ENCODE measurements around the gene TGM6. TPM values are rescaled to one million over a fixed set of nuclear protein-coding genes. Genes with fewer than 3 reads are reported as not detected.

The TGM6 gene
- total RNA-seq (2021), result not detected in 3 replicates
- Bru-seq, nascent RNA, result percentile 9 among the genes with signal in this experiment
- long read RNA-seq, experiment 1, result 0 reads
- long read RNA-seq, experiment 2, result 0 reads
- long read RNA-seq, experiment 3, result 0 reads

DNA sequence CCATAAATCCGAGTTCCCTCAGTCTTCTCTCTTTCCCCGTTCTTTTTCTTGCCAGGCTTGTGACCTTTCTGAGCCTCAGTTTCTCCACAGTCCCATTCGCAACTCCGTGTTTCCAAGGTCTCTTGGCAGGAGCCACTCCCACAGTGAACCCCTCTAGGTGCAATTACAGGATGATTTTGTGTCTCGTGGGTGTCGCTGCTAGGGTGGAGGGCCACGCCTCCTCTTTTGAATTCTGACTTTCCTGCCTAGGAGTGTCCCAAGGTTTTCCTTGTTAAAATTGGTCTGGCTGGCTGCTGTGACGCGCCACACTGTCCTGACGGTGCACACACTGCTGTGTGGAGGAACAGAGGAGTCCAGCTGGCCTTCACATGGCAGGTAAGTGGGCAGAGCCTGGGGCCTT, at the start of gene TGM6:
Gene TGM6, plus strand, starts transcription at position 301 of the 400 bp plus-strand sequence. Its CDS starts 68 bp downstream, at position 369.
- TF ChIP-seq TEAD1 (CRISPR knock-in tag; IDR thresholded peaks at IDR 0.05), result no peak
- no peak for TF ChIP-seq ZNF219 (CRISPR knock-in tag; IDR thresholded peaks at IDR 0.05; ENCODE audit: borderline replicate concordance)
- TF ChIP-seq ZNF121 (CRISPR knock-in tag; IDR thresholded peaks at IDR 0.05), result no peak
- no peak for TF ChIP-seq JUN (CRISPR knock-in tag; IDR thresholded peaks at IDR 0.05)
- TF ChIP-seq, protein P1, sequence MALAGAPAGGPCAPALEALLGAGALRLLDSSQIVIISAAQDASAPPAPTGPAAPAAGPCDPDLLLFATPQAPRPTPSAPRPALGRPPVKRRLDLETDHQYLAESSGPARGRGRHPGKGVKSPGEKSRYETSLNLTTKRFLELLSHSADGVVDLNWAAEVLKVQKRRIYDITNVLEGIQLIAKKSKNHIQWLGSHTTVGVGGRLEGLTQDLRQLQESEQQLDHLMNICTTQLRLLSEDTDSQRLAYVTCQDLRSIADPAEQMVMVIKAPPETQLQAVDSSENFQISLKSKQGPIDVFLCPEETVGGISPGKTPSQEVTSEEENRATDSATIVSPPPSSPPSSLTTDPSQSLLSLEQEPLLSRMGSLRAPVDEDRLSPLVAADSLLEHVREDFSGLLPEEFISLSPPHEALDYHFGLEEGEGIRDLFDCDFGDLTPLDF (CRISPR knock-in tag; IDR thresholded peaks at IDR 0.05), result no peak
- TF ChIP-seq MYBL2 (CRISPR knock-in tag; IDR thresholded peaks at IDR 0.05), result no peak
- TF ChIP-seq, protein P2, sequence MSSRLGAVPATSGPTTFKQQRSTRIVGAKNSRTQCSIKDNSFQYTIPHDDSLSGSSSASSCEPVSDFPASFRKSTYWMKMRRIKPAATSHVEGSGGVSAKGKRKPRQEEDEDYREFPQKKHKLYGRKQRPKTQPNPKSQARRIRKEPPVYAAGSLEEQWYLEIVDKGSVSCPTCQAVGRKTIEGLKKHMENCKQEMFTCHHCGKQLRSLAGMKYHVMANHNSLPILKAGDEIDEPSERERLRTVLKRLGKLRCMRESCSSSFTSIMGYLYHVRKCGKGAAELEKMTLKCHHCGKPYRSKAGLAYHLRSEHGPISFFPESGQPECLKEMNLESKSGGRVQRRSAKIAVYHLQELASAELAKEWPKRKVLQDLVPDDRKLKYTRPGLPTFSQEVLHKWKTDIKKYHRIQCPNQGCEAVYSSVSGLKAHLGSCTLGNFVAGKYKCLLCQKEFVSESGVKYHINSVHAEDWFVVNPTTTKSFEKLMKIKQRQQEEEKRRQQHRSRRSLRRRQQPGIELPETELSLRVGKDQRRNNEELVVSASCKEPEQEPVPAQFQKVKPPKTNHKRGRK (CRISPR knock-in tag; IDR thresholded peaks at IDR 0.05; ENCODE audit: borderline replicate concordance), result no peak
- TF ChIP-seq, protein P3, sequence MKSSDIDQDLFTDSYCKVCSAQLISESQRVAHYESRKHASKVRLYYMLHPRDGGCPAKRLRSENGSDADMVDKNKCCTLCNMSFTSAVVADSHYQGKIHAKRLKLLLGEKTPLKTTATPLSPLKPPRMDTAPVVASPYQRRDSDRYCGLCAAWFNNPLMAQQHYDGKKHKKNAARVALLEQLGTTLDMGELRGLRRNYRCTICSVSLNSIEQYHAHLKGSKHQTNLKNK (CRISPR knock-in tag; IDR thresholded peaks at IDR 0.05), result no peak
- TF ChIP-seq CBFB (CRISPR knock-in tag; IDR thresholded peaks at IDR 0.05; ENCODE audit: low read depth), result no peak
- TF ChIP-seq SOX15 (CRISPR knock-in tag; IDR thresholded peaks at IDR 0.05), result no peak
- no peak for TF ChIP-seq ZNF232 (CRISPR knock-in tag; IDR thresholded peaks at IDR 0.05)
- TF ChIP-seq, protein P4, sequence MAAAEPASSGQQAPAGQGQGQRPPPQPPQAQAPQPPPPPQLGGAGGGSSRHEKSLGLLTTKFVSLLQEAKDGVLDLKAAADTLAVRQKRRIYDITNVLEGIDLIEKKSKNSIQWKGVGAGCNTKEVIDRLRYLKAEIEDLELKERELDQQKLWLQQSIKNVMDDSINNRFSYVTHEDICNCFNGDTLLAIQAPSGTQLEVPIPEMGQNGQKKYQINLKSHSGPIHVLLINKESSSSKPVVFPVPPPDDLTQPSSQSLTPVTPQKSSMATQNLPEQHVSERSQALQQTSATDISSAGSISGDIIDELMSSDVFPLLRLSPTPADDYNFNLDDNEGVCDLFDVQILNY (CRISPR knock-in tag; IDR thresholded peaks at IDR 0.05), result no peak
- no peak for TF ChIP-seq FOXJ3 (CRISPR knock-in tag; IDR thresholded peaks at IDR 0.05; ENCODE audit: borderline replicate concordance)
- TF ChIP-seq FOXP1 (CRISPR knock-in tag; IDR thresholded peaks at IDR 0.05; ENCODE audit: borderline replicate concordance), result no peak
- TF ChIP-seq FOXK1 (CRISPR knock-in tag; IDR thresholded peaks at IDR 0.05), result no peak
- no peak for TF ChIP-seq ELF4 (CRISPR knock-in tag; IDR thresholded peaks at IDR 0.05; ENCODE audit: low read depth)
- no peak for TF ChIP-seq TEAD4 (CRISPR knock-in tag; IDR thresholded peaks at IDR 0.05)
- TF ChIP-seq NR1H2 (CRISPR knock-in tag; IDR thresholded peaks at IDR 0.05), result no peak
- Mint-ChIP-seq H3K4me1 (peaks cover 23% of the 10 kb centered on the region), H3K9me3 (0 out of 2 replicates have a peak, but pooled peaks cover 4% of the 10 kb centered on the region), H3K36me3 (no peaks in the 10 kb centered on the region), H3K4me3 (no peak within 1 kb of the TSS; the same call in 1 of the 2 replicates), H3K27ac (peak within 1 kb of the TSS; percentile 84), H3K27me3 (ENCODE audit: low read depth) (no peaks in the 10 kb centered on the region)
- POLR2A ChIA-PET, result no interaction called here
- CTCF ChIA-PET, result interaction anchor here (0.8 to 2.2 kb wide), 6 partner anchors 10 to 603 kb away, joined by 3 to 11 read pairs (median 4); no protein-coding TSS in a partner anchor
- DNase-seq (ENCODE audit: low spot score) (no peak), ATAC-seq (no peak)

DNA sequence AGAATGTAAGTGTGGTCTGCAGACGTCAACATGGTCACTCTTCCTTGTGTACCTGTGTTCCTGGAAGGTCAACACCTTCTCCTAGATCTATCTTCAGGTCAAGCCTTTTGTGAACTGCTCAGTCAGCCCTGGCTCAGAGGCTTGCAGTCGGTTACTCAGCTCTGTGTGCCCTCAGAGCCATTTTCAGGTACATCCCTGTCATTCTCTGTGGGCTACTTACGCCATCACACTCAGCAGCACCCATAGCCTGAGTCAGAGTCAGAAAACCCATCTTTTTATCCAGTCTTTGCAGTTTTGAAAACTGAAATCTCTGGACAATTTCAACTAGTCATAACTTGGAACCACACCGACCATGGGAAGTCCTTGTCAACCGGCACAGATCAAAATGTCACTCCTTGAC, 49.6 kb upstream of the TGM6 start:
- no peaks in the 10 kb centered on the region; the same call in 1 of the 2 replicates for H3K27me3 Mint-ChIP-seq (ENCODE audit: low read depth)
- H3K36me3 Mint-ChIP-seq, result no peaks in the 10 kb centered on the region
- TF ChIP-seq FOXK1 (CRISPR knock-in tag; IDR thresholded peaks at IDR 0.05) (no peak), GTF2I (CRISPR knock-in tag; conservative IDR thresholded peaks at IDR 0.05) (no peak), ZNF532 (CRISPR knock-in tag; IDR thresholded peaks at IDR 0.05; ENCODE audit: borderline replicate concordance) (no peak), HMGA2 (CRISPR knock-in tag; IDR thresholded peaks at IDR 0.05) (no peak), RELA (CRISPR knock-in tag; IDR thresholded peaks at IDR 0.05; ENCODE audit: borderline replicate concordance) (no peak), ZNF317 (CRISPR knock-in tag; IDR thresholded peaks at IDR 0.05; ENCODE audit: borderline replicate concordance, low read depth) (no peak), ZNF232 (CRISPR knock-in tag; IDR thresholded peaks at IDR 0.05) (no peak), ZNF423 (CRISPR knock-in tag; IDR thresholded peaks at IDR 0.05) (no peak), SP1 (CRISPR knock-in tag; conservative IDR thresholded peaks at IDR 0.05) (no peak), ESRRA (CRISPR knock-in tag; IDR thresholded peaks at IDR 0.05; ENCODE audit: borderline replicate concordance) (no peak)
- TF ChIP-seq, protein P5, sequence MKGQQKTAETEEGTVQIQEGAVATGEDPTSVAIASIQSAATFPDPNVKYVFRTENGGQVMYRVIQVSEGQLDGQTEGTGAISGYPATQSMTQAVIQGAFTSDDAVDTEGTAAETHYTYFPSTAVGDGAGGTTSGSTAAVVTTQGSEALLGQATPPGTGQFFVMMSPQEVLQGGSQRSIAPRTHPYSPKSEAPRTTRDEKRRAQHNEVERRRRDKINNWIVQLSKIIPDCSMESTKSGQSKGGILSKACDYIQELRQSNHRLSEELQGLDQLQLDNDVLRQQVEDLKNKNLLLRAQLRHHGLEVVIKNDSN (CRISPR knock-in tag; IDR thresholded peaks at IDR 0.05), result no peak
- DNase-seq (ENCODE audit: low spot score) (no peak), ATAC-seq (no peak)
- POLR2A ChIA-PET, result no interaction called here
- no peaks in the 10 kb centered on the region for H3K9me3 Mint-ChIP-seq
- no peak overlapping the region for H3K4me3 Mint-ChIP-seq
- CTCF ChIA-PET, result interaction anchor here (1.1 to 2.3 kb wide), 3 partner anchors 9 to 159 kb away, joined by 3 to 8 read pairs (median 5); no protein-coding TSS in a partner anchor
- H3K27ac Mint-ChIP-seq, result no peak overlapping the region
- peaks cover 11% of the 10 kb centered on the region for H3K4me1 Mint-ChIP-seq

Measured in WTC11 (cell line).